ENCODE data around the gene GEMIN7. TPM values are rescaled to one million over a fixed set of nuclear protein-coding genes. Genes with fewer than 3 reads are reported as not detected.

Gene GEMIN7
- total RNA-seq, 2 experiments from 2014 or later, result 55.4 to 55.6 TPM

DNA sequence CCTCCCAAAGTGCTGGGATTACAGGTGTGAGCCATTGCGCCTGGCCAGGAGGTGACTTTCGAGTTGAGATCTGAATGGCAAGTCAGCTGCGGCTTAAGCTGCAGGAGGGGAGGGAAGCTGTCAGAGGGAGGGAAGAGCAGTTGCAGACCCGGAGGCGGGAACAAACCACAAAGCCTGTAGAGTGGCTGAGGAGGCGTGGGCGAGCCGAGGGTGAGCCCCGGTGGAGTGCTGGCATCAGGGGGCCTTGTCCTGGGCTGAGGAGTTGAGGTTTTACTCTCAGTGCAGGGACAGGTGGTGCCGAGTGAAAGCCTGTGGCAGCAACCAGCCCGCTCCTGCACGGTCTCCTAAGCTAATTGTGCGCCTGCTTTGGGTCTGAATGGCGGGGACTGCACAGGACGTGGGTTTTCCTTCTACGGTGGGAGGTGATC lies 38.1 kb downstream of the GEMIN7 start:
- POLR2A ChIA-PET, result no interaction called here

DNA sequence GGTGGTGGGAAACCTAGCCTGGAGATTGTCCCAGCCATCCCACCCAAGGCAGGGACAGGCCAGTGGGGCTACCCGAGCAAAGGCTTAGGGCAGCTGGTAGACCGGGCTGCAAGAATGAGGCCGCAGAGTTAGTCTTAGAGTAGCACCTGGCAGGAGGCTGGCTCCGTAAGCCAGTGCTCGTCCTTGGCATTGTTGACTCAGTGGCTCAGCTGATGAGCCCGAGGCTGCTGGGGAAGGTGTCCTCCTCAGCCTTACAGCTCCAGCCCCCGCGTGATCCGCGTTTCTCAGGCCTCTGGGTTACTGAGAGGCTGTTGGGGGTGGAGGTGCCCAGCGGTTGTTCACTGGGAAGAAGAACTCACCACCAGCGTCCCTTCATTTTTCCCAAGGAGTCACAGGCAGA lies 38.6 kb downstream of the GEMIN7 start:
- POLR2A ChIA-PET, result interaction anchor here (1.7 kb wide), 1 partner anchor 25 kb away, joined by 4 read pairs; the partner anchor contains the start of gene PPP1R37
- CTCF ChIA-PET, result interaction anchor here (1.1 kb wide), 1 partner anchor 25 kb away, joined by 3 read pairs; the partner anchor contains the start of gene PPP1R37

More for the DNA sequence above, 38.1 kb downstream of the GEMIN7 start:
- CTCF ChIA-PET, result interaction anchor here (0.7 to 1.1 kb wide), 2 partner anchors 24 to 54 kb away, joined by 3 read pairs; partner anchors contain the start of gene PPP1R37

DNA sequence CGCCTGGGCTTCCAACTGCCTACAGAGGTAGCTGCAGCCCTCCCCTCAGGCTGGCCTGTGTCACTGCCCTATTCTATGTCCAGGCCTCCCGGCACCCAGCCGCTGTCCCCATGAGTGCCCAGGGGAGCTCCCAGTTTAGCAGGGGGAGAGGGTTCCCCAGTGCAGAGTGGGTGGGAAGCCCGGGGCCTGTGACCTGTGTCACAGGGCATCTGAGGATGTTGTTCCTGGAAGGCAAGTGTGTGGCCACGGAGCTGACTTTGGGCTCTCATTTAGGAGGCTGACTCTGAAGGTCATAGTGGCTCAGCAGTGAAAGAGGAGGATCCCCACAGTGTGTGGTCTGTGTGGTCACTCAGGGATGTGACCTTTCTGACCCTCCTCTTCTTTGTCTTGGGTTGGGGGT lies 39.0 kb downstream of the GEMIN7 start:
- ChIA-PET POLR2A (interaction anchor here (0.7 to 1.7 kb wide), 2 partner anchors 9 to 26 kb away, joined by 4 read pairs; partner anchors contain the start of gene PPP1R37), CTCF (interaction anchor here (0.7 kb wide), 1 partner anchor 34 kb away, joined by 3 read pairs; no protein-coding TSS in a partner anchor)

DNA sequence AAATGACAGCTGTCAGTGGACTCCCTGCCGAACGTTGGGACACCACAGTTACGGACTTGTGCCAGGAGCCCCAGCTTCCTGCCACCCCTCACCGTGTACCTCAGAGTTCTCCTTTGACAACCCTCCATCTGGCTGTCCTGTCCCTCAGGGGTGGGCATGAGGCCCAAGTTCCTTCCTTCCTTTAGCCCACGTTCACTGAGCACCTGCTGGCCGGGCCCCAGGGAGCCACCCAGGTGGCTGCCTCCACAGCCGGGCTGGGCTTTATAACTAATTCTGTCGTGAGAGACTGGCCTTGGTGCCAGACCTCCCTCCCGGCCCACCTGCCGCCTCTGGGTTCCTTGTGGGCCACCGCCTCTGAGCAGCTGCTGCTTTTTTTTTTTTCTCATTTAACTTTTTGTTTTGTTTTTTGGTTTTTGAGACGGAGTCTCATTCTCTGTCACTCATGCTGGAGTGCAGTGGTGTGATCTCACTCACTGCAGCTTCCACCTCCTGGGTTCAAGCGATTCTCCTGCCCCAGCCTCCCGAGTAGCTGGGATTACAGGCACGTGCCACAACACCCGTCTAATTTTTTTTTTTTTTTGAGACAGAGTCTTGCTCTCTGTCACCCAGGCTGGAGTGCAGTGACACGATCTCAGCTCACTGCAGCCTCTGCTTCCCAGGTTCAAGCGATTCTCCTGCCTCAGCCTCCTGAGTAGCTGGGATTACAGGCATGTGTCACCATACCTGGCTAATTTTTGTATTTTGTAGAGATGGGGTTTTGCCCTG lies 39.7 kb downstream of the GEMIN7 start:
- CTCF ChIA-PET, result interaction anchor here (0.7 to 0.8 kb wide), 2 partner anchors 33 to 77 kb away, joined by 3 read pairs; no protein-coding TSS in a partner anchor

DNA sequence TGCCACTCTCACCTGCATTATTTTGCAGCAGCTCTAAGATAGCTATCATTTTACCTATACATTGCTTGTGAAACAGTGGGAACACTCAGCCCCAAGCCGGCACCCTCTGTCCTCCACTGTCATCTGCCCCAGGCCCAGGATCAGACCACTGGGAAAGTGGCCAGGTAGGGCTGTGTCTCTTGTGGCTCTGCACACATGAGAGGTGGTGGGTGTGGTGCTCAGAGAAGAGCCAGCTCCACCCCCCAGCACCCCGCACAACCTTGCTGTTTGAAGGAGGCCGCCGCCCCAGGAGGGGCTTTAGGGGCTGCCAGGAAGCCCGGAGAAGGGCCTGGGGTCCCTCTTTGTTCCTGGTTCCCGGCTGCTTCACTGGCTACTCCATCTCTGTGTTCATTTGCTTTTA lies 40.5 kb downstream of the GEMIN7 start:
- ChIA-PET POLR2A (no interaction called here), CTCF (interaction anchor here (0.8 kb wide), 1 partner anchor 78 kb away, joined by 3 read pairs; no protein-coding TSS in a partner anchor)

More for the DNA sequence above, 39.7 kb downstream of the GEMIN7 start:
- POLR2A ChIA-PET, result interaction anchor here (0.7 to 1.7 kb wide), 2 partner anchors 8 to 27 kb away, joined by 4 read pairs; partner anchors contain the start of gene PPP1R37

DNA sequence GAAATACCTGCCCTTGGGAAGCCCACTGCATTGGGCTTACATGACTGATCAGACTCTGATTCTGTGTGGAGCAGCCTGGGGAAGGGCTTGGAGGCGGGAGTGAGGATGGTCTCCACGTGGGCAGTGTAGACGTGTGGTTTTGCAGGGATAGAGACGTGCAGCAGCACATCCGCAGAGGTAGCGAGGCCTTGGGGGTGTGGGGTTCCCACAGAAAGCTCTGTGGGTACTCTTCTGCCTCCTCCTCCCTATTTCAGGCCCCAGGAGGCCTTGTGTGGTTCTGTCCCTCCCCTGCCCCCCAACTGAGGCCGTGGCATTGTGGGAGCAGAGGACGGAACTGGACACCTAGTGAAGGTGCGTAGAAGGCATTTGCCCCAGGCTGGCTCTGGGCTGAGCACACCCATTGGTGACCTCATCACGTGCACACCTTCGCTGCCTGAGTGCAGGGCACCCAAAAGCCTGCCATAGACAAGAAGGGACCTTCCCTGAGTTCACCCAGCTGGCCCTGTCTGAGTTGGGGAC lies 42.8 kb downstream of the GEMIN7 start:
- CTCF ChIA-PET, result interaction anchor here (0.6 to 1.2 kb wide), 2 partner anchors 83 to 100 kb away, joined by 3 read pairs; partner anchors contain the start of gene CLASRP

DNA sequence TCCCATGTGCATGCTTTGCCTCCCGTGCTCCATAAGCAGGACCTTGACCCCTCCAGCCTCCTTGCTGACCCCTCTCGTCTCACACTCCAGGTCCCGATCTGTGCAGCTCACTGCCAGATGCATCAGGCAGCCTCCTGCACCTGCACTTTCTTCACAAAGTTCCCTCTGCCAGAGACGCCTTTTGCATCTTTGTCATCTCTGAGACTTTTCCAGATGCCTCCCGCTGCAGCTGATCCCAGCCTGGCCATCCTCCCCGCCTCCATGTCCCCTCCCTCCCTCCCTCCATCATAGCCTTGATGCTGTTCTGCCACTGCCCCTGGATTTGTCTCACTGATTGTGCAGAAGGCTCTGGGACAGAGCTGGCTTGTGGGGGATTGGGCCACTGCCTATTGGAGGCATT lies 43.8 kb downstream of the GEMIN7 start:
- ChIA-PET POLR2A (no interaction called here), CTCF (interaction anchor here (1.2 kb wide), 1 partner anchor 84 kb away, joined by 3 read pairs; the partner anchor contains the start of gene CLASRP)

More for the DNA sequence above, 42.8 kb downstream of the GEMIN7 start:
- POLR2A ChIA-PET, result no interaction called here

DNA sequence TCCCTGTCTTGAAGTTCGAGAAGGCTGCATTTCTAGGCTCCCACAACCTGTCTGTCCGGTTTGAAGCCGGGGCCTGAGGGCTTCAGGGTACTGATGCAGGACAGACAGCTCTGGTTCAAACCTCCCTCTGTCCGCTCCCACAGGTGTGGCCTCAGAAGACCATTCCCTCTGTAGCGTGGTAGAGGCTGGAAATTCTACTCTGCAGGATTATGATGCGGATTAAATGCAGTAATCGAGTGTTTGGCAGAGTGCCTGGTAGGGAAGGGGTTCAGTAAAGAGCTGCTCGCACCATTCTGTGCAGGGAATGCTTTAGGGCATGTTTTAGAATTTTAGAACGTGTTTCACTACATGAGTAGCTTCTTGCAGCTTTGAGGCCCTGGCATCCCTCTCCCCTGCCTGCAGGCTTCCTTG lies 44.4 kb downstream of the GEMIN7 start:
- ChIA-PET POLR2A (no interaction called here), CTCF (interaction anchor here (0.6 kb wide), 1 partner anchor 31 kb away, joined by 3 read pairs; no protein-coding TSS in a partner anchor)

DNA sequence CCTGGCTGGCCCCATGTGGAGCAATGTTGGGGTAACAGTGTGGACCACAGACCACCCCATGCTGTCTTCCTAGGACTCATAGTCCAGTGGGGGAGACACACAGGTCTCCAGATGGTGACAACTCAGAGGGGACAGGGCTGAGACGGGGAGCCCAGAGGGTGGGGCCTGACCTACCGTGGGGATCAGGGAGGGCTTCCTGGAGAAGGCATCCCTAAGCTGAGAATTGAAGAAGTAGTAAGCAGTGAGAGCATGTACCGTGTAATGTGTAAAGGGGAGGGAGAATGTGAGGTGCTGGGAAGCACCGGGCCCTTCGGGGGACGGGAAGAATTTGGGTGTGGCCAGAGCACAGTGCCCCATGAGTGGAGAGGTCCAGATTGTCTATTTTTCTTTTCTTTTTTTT lies 45.0 kb downstream of the GEMIN7 start:
- ChIA-PET CTCF (interaction anchor here (0.6 kb wide), 1 partner anchor 32 kb away, joined by 3 read pairs; no protein-coding TSS in a partner anchor), POLR2A (no interaction called here)

DNA sequence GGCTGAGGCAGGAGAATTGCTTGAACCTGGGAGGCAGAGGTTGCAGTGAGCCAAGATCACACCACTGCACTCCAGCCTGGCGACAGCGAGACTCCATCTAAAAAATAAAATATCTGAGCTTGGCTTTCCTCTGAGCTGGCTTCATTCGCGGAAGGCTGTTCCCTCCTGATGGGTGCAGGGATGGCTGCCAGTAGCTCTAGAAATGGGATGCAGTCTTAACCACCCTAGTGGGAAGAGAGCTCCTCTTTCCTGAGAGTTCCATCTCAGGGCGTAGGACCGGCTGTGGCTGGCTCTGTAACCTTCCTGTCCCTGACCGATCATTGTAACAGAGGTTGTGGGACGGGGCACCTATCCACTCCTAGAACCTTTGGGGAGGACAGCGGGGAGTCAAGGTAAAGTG lies 46.3 kb downstream of the GEMIN7 start:
- ChIA-PET POLR2A (no interaction called here), CTCF (interaction anchor here (0.8 to 2.1 kb wide), 6 partner anchors 10 to 59 kb away, joined by 3 to 8 read pairs (median 4); partner anchors contain the start of genes GEMIN7 and PPP1R37)

DNA sequence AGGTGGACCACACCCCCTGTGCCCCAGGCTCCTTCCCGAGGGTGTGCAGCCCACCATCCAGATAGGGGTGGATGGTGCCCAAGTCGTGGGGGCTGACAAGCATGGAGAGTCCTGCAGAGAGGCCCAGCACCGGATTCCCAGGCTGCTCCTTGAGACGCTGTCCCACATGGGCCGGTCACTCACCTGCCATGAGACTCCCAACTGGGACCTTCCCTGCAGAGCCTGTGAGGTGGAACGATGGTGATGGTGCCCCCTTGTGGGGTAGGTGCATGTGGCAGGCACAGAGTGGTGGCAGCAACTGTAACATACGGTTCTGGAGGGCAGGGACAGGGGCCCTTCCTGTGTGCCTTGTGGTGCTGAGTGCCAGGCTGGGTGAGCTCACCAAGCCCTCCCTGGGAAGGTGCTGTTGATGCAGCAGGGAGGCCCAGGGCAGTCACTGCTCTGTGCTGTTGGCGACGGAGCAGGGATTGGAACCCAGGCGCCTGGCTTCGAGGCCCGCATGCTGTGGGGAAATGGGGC lies 47.0 kb downstream of the GEMIN7 start:
- ChIA-PET CTCF (interaction anchor here (0.5 to 2.1 kb wide), 7 partner anchors 11 to 59 kb away, joined by 3 to 8 read pairs (median 5); partner anchors contain the start of genes GEMIN7 and PPP1R37), POLR2A (no interaction called here)

DNA sequence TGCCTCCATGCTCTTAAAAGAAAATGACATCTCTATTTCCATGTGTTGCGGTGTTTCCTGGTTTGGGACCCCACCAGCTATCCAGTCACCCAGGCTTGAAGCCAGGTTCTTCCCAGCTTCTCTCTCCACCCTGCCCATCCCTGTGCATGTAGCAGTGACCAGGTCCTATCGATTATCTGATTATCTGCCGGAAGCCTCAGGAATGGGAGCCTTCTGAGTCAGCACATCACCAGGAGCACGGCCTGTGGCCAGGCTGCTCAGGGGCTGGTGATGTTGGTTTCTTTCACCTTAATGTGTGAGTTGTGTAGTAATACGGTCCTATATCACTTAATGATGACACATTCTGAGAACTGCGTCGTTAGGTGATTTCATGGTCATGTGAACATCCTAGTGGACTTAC lies 47.6 kb downstream of the GEMIN7 start:
- ChIA-PET CTCF (interaction anchor here (0.5 to 2.1 kb wide), 4 partner anchors 14 to 50 kb away, joined by 3 to 5 read pairs (median 4); partner anchors contain the start of genes GEMIN7 and PPP1R37), POLR2A (interaction anchor here (0.6 kb wide), 1 partner anchor 8 kb away, joined by 4 read pairs; no protein-coding TSS in a partner anchor)

DNA sequence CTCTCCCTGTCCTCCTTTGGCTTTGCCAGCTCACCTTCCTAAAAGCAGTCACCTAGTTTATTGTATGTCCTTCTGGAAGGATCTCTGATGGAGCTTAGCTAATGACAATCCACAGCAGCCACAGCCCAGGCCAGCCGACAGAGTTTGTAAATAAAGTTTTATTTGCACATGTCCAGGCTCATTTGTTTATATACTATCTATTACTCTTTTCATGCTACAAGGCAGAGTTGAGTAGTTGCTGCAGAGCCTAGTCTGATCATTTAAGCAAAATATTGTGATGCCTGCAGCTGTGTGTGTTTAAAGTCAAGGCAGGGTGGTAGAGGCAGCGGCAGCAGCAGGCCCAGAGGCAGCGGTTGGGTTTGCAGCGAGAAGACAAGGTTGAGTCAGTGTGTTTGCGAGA lies 49.1 kb downstream of the GEMIN7 start:
- CTCF ChIA-PET, result interaction anchor here (0.7 to 1.2 kb wide), 2 partner anchors 36 to 139 kb away, joined by 3 read pairs; partner anchors contain the start of gene PPP1R37
- POLR2A ChIA-PET, result interaction anchor here (0.6 kb wide), 1 partner anchor 202 kb away, joined by 11 read pairs; no protein-coding TSS in a partner anchor

DNA sequence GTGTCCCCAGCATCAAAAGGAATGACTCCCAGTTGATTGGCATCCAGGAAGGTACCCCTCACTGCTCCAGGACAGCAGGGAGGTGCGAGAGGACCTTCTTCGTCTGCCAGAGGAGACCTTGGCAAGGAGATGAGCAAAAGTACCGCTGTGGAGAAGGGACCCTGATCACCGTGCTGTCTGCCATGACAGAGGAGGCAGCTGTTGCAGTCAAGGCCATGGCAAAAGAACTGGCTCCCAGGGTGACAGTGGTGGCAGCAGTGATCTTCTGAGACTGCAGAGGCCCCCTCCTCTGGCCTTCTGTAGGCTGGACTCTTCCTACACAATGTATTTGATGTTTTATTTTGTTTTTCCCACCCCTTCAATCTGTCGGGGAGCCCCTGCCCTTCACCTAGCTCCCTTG lies 49.7 kb downstream of the GEMIN7 start:
- POLR2A ChIA-PET, result interaction anchor here (0.6 kb wide), 1 partner anchor 201 kb away, joined by 11 read pairs; no protein-coding TSS in a partner anchor

DNA sequence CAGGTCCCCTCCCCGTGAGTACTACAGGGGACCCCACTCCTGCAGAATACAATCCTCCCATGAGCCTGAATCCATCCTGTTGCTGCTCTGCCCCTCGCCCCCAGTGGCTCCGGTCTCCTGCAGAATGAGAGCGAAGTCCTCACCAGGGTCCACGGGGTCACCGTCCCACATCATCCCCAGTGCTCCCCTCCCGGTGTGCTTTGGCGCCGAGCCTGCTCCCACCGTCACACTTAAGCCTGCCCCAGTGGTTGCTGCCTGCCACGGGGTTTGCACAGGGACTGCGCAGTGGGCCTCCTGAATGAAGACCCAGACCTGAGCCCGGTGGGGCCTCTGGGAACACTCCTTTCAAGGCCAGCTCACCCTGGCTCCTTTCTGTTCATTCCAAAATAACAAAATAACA lies 51.2 kb downstream of the GEMIN7 start:
- POLR2A ChIA-PET, result no interaction called here
- CTCF ChIA-PET, result no interaction called here

More for the DNA sequence above, 49.7 kb downstream of the GEMIN7 start:
- CTCF ChIA-PET, result no interaction called here

DNA sequence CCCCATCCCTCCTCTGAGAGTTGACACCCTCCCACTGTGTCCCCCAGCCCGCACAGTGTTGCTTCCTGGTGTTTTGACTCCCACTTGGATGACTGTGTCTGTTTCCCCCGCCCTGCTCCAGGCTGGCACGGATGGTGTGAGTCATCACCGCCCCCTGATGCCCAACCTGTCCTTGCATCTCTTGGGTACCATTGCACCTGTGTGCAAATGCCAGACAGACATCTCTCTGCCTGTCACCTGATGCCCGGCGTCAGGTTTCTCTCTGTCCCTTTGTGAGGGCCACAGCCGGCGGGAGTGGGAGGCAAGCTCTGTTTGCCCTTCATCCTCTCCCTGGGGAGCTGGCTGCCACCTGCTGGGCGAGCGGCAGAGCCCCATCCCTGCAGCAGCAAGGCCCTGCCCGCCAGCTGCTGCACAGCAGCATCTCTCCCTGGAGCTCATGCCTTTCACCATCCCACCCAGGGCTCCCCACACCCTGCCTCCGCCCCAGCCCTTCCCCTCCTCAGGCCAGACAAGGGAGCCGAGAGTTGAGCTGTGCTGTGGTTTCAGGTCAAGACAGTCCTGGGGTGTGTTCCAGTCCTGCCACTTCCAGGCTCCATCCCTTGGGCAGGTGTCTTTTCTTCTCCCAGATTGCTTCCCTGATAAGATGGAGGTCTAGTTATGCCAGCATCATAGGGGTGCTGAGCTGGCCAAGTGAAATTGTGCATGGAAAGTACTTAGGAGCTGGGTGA lies 52.0 kb downstream of the GEMIN7 start:
- ChIA-PET POLR2A (no interaction called here), CTCF (interaction anchor here (0.7 kb wide), 1 partner anchor 16 kb away, joined by 4 read pairs; no protein-coding TSS in a partner anchor)

DNA sequence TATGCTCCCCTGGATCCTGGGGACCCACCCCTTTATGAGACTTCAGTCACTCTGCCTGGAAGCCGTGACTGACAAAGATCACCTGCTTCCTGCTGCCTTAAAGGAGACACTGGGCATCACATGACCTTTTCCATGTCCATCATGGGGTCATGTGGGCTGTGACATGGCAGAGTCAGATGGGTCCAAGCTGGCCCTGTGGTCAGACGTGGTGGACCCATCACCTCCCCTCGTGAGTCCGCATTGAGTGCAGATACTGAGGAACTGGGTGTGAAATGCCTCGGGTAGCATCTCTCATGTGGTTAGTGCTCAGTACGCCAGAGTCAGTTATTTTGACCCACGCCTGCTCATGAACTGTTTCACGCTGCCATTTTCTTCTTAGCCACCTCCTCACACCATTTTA lies 54.6 kb downstream of the GEMIN7 start:
- POLR2A ChIA-PET, result no interaction called here
- CTCF ChIA-PET, result no interaction called here

DNA sequence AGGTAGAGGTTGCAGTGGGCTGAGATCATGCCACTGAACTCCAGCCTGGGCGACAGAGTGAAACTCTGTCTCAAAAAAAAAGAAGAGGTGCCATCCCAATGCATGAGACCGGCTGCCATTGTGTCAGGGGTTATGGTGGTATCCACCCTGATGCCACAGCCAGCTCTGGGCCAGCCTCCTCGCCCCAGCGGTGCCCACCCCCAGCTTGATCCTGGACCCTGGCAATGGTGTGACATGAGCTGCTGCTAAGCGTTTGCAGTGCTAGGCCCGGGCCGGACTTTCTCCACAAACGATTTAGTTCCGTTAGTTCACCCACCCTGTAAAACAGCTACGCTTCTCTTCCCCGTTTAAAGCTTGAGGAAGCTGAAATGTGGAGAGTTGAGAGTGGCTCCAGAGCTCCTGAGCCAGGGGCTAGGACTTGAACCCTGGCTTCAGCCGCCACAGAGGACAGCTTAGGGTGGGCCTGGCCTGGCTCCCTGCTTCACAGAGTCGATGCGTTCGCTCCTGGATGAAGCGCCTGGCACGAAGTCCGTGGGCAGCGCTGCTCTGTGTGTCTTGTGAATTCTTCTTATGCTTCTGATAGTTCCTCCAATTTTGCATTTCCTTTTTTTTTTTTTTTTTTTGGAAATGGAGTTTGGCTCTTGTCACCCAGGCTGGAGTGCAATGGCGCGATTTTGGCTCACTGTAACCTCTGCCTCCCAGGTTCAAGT lies 56.3 kb downstream of the GEMIN7 start:
- POLR2A ChIA-PET, result no interaction called here
- CTCF ChIA-PET, result no interaction called here
